Thyroid gland (tissue), 4 donors: ENCODE data around the gene CD59. TPM values are rescaled to one million over a fixed set of nuclear protein-coding genes. Genes with fewer than 3 reads are reported as not detected.

Source experiments
- DNase-seq, 2 donors: peaks; one replicate each; pipeline ENCODE4 v3.0.0-alpha.2; 2019
- H3K27ac ChIP-seq, 3 donors: fragments of 200-600 bp; sonication (generic); 1 replicate in 2 of 3; 2 replicates in 1 of 3; pipeline ENCODE4 v1.5.1; 2016 to 2019; ENCODE audit warnings: mild to moderate bottlenecking in 1 of 3, moderate library complexity in 1 of 3
- H3K27me3 ChIP-seq: fragments of 200-600 bp; sonication (generic); one replicate; pipeline ENCODE4 v1.5.1; 2019
- H3K36me3 ChIP-seq, 2 donors: fragments of 200-600 bp; sonication (generic); one replicate each; pipeline ENCODE4 v1.5.1; 2016 to 2019
- H3K4me1 ChIP-seq, 2 donors: fragments of 200-600 bp; sonication (generic); one replicate each; pipeline ENCODE4 v1.5.1; 2017 to 2019
- H3K4me3 ChIP-seq, 3 donors: fragments of 200-600 bp; sonication (generic); replicated peaks in 1 of 3; 1 replicate in 2 of 3; 2 replicates in 1 of 3; pipeline ENCODE4 v1.5.1; 2016; ENCODE audit warnings: mild to moderate bottlenecking in 1 of 3
- H3K9me3 ChIP-seq: fragments of 200-600 bp; sonication (generic); one replicate; pipeline ENCODE4 v1.5.1; 2017
- CTCF ChIP-seq, 6 experiments: fragments of 200-600 bp in 3 of 6; fragments of 450-650 bp in 3 of 6; sonication (generic) in 3 of 6; IDR thresholded peaks; one replicate each; pipeline ENCODE4 v1.5.1; 2016 to 2019; ENCODE audit warnings: antibody characterized with exemption in 6 of 6, mild to moderate bottlenecking in 2 of 6, inconsistent platforms in 1 of 6, moderate library complexity in 1 of 6
- POLR2A ChIP-seq, 2 donors: fragments of 450-650 bp; IDR thresholded peaks; one replicate each; pipeline ENCODE4 v1.6.1; 2017; ENCODE audit warnings: antibody characterized with exemption in 2 of 2, mild to moderate bottlenecking in 2 of 2, moderate library complexity in 1 of 2
- WGBS, 2 donors: methylation state at CpG; one replicate each; pipeline ENCODE4 v1.1.5; 2017; 5-methylcytosine and 5-hydroxymethylcytosine counted together
- intact Hi-C: fragments of 100-400 bp; cut with DNase I; formaldehyde crosslinking; loops from one replicate; pipeline ENCODE4 v1.15.1; 2023
- total RNA-seq, 4 donors: library from RNA; depleted of rRNA; stranded (reverse); fragments of >200 nt; gene quantifications; one replicate each; pipeline ENCODE4 v1.2.3, GENCODE V29; 2016

Gene CD59
- total RNA-seq, 4 donors from 2014 or later, result 367 to 562 (median 504) TPM

GRCh38 chr11:33723238-33723881 lies 12.9 kb downstream of the CD59 start:
- H3K9me3 ChIP-seq, result no peaks in the 10 kb centered on the region
- 72 to 78% methylated on average over 6 of the region's 6 CpGs for WGBS, 2 donors
- H3K27me3 ChIP-seq, result no peaks in the 10 kb centered on the region
- no peak overlapping the region for H3K4me3 ChIP-seq
- H3K36me3 ChIP-seq, result peaks cover 7 to 15% of the 10 kb centered on the region in 2 donors
- DNase-seq, result no peak
- H3K4me1 ChIP-seq, result peaks cover 33 to 41% of the 10 kb centered on the region in 2 donors
- H3K27ac ChIP-seq, result peak overlapping the region; percentile 92 to 98 (median 96)
- TF ChIP-seq POLR2A (IDR thresholded peaks at IDR 0.05) (no peak), CTCF (IDR thresholded peaks at IDR 0.05) (no peak)
- intact Hi-C loops, result no loop called here

DNA sequence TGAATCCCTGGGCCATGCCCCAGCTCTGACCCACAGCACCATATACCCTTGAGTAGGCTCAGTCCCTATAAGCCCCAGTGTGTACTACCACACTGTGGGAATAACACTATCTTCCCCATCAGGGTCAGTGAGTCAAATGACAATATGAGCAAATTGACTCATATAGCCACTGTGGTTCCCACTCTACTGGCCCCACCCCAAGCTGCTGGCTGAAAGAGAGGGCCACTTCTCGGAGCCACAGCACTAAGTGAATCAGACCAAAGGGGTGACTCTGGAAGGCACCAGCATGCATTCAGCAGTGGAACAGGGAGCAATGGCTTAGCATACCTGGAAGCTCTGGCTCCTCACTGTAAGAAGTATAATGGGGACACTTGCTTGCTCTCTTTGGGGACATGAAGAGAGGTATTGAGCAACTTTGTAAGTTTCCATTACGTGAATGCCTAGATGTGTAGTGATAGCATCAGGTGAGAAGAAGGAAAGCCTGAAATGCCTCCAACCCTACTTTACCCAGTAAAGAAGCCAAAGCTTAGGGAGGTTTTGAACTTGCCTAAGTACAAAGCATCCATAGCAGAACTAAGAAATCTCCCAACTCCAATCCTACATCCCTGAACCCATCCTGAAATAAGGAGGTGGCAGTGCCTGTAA lies 13.5 kb downstream of the CD59 start:
- no peaks in the 10 kb centered on the region for H3K9me3 ChIP-seq
- H3K27ac ChIP-seq, result peak overlapping the region; percentile 47 to 98 (median 96)
- DNase-seq, result no peak
- intact Hi-C loops, result no loop called here
- TF ChIP-seq CTCF (IDR thresholded peaks at IDR 0.05) (no peak), POLR2A (IDR thresholded peaks at IDR 0.05) (no peak)
- no peak overlapping the region for H3K4me3 ChIP-seq
- 77 to 86% methylated on average over 2 of the region's 2 CpGs for WGBS, 2 donors
- H3K36me3 ChIP-seq, result peaks cover 13 to 15% of the 10 kb centered on the region in 2 donors
- H3K4me1 ChIP-seq, result peaks cover 33 to 41% of the 10 kb centered on the region in 2 donors
- H3K27me3 ChIP-seq, result no peaks in the 10 kb centered on the region

DNA sequence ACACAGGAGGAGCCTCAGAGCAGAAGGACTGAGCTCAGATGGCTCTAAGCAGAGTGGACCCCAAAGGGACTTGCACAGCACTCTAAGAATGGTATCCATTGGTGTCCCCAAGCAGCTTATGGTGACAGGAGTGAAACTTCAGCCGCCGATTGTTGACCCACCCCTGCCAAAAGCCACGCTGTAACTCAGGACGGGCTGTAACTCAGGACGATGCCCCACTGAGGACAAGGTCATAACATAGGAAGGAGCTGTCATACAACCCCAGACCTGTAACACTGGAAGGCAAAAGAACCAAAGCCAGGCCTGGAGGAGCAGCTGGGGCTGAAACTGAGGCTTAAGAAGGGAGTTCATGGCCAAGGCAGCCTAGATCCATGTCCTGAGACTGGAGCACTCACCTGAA lies 14.2 kb downstream of the CD59 start:
- H3K4me3 ChIP-seq, result no peak overlapping the region
- 76 to 90% methylated on average over 5 of the region's 5 CpGs for WGBS, 2 donors
- no peaks in the 10 kb centered on the region for H3K27me3 ChIP-seq
- TF ChIP-seq CTCF (IDR thresholded peaks at IDR 0.05) (no peak), POLR2A (IDR thresholded peaks at IDR 0.05) (no peak)
- H3K9me3 ChIP-seq, result no peaks in the 10 kb centered on the region
- peaks cover 33 to 41% of the 10 kb centered on the region in 2 donors for H3K4me1 ChIP-seq
- peaks cover 19 to 20% of the 10 kb centered on the region in 2 donors for H3K36me3 ChIP-seq
- intact Hi-C loops, result no loop called here
- peak overlapping the region; percentile 47 to 98 (median 96) for H3K27ac ChIP-seq
- DNase-seq, result no peak

DNA sequence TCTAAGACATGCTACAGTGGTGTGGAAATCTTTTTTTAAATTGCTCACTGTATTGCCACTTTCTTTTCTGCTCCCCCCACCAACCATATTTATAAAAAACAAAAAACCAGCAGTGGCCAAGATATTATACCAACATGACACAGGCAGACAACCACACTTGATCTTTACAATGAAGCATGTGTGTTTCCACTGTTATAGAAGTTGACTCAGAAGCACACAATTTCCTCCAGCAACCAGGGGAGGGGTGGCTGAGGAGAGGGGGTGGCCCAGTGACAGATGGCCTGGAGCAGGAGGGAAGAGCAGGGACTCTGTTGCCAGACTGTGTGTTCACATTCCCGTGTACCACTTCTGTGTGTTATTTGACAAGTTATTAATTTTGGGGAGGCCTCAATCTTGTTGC lies 14.8 kb downstream of the CD59 start:
- H3K4me3 ChIP-seq, result no peak overlapping the region
- TF ChIP-seq CTCF (IDR thresholded peaks at IDR 0.05) (no peak), POLR2A (IDR thresholded peaks at IDR 0.05) (no peak)
- H3K4me1 ChIP-seq, result peaks cover 33 to 41% of the 10 kb centered on the region in 2 donors
- intact Hi-C loops, result no loop called here
- H3K27me3 ChIP-seq, result no peaks in the 10 kb centered on the region
- H3K27ac ChIP-seq, result peak overlapping the region in 1 of 3 donors; percentile 98
- H3K9me3 ChIP-seq, result no peaks in the 10 kb centered on the region
- no peak for DNase-seq
- H3K36me3 ChIP-seq, result peaks cover 25 to 26% of the 10 kb centered on the region in 2 donors
- 45 to 50% methylated on average over 1 of the region's 1 CpG for WGBS, 2 donors

DNA sequence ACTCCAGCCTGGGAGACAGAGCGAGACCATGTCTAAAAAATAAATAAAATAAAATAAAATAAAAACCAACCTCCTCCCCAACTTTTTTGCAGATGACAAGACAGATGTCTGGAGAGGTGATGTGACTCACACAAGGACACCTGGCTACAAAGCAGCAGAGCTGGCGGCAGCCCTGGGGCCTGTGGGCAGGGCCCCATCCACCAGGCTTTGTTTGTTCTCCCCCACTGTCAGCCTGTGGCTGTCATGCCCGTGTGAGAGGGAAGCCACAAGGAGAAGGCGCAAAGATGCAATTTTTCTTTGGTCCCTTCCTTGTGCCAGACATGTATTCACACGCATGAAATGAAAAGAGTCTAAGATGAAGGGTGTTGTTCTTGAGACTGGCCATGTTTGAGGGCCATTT lies 16.6 kb downstream of the CD59 start:
- no peaks in the 10 kb centered on the region for H3K9me3 ChIP-seq
- no peak for DNase-seq
- H3K4me1 ChIP-seq, result peaks cover 24 to 32% of the 10 kb centered on the region in 2 donors
- WGBS, 2 donors, result 91 to 92% methylated on average over 5 of the region's 5 CpGs
- peaks cover 29 to 34% of the 10 kb centered on the region in 2 donors for H3K36me3 ChIP-seq
- no peaks in the 10 kb centered on the region for H3K27me3 ChIP-seq
- intact Hi-C loops, result no loop called here
- TF ChIP-seq POLR2A (IDR thresholded peaks at IDR 0.05) (no peak), CTCF (IDR thresholded peaks at IDR 0.05) (no peak)
- peak overlapping the region in 1 of 3 donors; percentile 98 for H3K27ac ChIP-seq
- H3K4me3 ChIP-seq, result no peak overlapping the region
